ENCODE measurements around the gene PTPRG.

The PTPRG gene

GRCh38 chr3:61940236-61940635 lies 378.9 kb downstream of the PTPRG start:
- TF ChIP-seq MAX (IDR thresholded peaks at IDR 0.05) (no peak; the same call in 1 of the 2 replicates), EP300 (IDR thresholded peaks at IDR 0.05; ENCODE audit: borderline replicate concordance) (peak; percentile 56; the same call in 1 of the 2 replicates), TAF1 (IDR thresholded peaks at IDR 0.05; ENCODE audit: low read depth) (no peak), TCF12 (IDR thresholded peaks at IDR 0.05; ENCODE audit: low read depth) (peak; percentile 44; the same call in 1 of the 2 replicates), CREB1 (IDR thresholded peaks at IDR 0.05; ENCODE audit: low read depth) (no peak), NFIC (IDR thresholded peaks at IDR 0.05) (peak; percentile 88), TEAD4 (IDR thresholded peaks at IDR 0.05) (peak; percentile 48)

- TF ChIP-seq CREB1 (IDR thresholded peaks at IDR 0.05; ENCODE audit: low read depth), result no peak
- no peak for TF ChIP-seq TAF1 (IDR thresholded peaks at IDR 0.05; ENCODE audit: low read depth)
- no peak for TF ChIP-seq EP300 (IDR thresholded peaks at IDR 0.05; ENCODE audit: borderline replicate concordance)
- no peak for TF ChIP-seq FOXM1 (IDR thresholded peaks at IDR 0.05; ENCODE audit: borderline replicate concordance, low read depth)
- TF ChIP-seq USF1 (IDR thresholded peaks at IDR 0.05), result no peak
- TF ChIP-seq EGR1 (IDR thresholded peaks at IDR 0.05), result no peak
- no peak for TF ChIP-seq CEBPB (IDR thresholded peaks at IDR 0.05)
- TF ChIP-seq NFIC (IDR thresholded peaks at IDR 0.05), result no peak
- TF ChIP-seq TEAD4 (IDR thresholded peaks at IDR 0.05), result no peak
- no peak for TF ChIP-seq ZBTB7A (IDR thresholded peaks at IDR 0.05; ENCODE audit: low read depth)
- no peak for TF ChIP-seq MAX (IDR thresholded peaks at IDR 0.05)
- no peak for TF ChIP-seq REST (IDR thresholded peaks at IDR 0.05; ENCODE audit: low read depth)
- TF ChIP-seq TCF12 (IDR thresholded peaks at IDR 0.05; ENCODE audit: low read depth), result no peak
- TF ChIP-seq YY1 (IDR thresholded peaks at IDR 0.05; ENCODE audit: low read depth), result no peak
- no peak for TF ChIP-seq RAD21 (IDR thresholded peaks at IDR 0.05; ENCODE audit: low read depth)
These were observed 382.6 kb downstream of the PTPRG start for GRCh38 chr3:61943975-61944374.

GRCh38 chr3:61944726-61945125 lies 383.4 kb downstream of the PTPRG start:
- TF ChIP-seq ZBTB7A (IDR thresholded peaks at IDR 0.05; ENCODE audit: low read depth), result no peak
- TF ChIP-seq EP300 (IDR thresholded peaks at IDR 0.05; ENCODE audit: borderline replicate concordance), result no peak

- TF ChIP-seq TEAD4 (IDR thresholded peaks at IDR 0.05) (no peak), EGR1 (IDR thresholded peaks at IDR 0.05) (no peak), CREB1 (IDR thresholded peaks at IDR 0.05; ENCODE audit: low read depth) (no peak), TCF12 (IDR thresholded peaks at IDR 0.05; ENCODE audit: low read depth) (no peak), USF1 (IDR thresholded peaks at IDR 0.05) (no peak), CEBPB (IDR thresholded peaks at IDR 0.05) (no peak), EP300 (IDR thresholded peaks at IDR 0.05; ENCODE audit: borderline replicate concordance) (no peak), ZBTB7A (IDR thresholded peaks at IDR 0.05; ENCODE audit: low read depth) (no peak)
These were observed 384.3 kb downstream of the PTPRG start for GRCh38 chr3:61945657-61946056.

GRCh38 chr3:61946570-61947324 lies 385.4 kb downstream of the PTPRG start:
- TF ChIP-seq TCF12 (IDR thresholded peaks at IDR 0.05; ENCODE audit: low read depth) (no peak), RAD21 (IDR thresholded peaks at IDR 0.05; ENCODE audit: low read depth) (no peak), FOXM1 (IDR thresholded peaks at IDR 0.05; ENCODE audit: borderline replicate concordance, low read depth) (no peak), TAF1 (IDR thresholded peaks at IDR 0.05; ENCODE audit: low read depth) (no peak), EGR1 (IDR thresholded peaks at IDR 0.05) (no peak), TEAD4 (IDR thresholded peaks at IDR 0.05) (no peak), REST (IDR thresholded peaks at IDR 0.05; ENCODE audit: low read depth) (no peak), MAX (IDR thresholded peaks at IDR 0.05) (no peak), NFIC (IDR thresholded peaks at IDR 0.05) (no peak), CEBPB (IDR thresholded peaks at IDR 0.05) (no peak), ZBTB7A (IDR thresholded peaks at IDR 0.05; ENCODE audit: low read depth) (no peak)

- no peak for TF ChIP-seq NFIC (IDR thresholded peaks at IDR 0.05)
- TF ChIP-seq TEAD4 (IDR thresholded peaks at IDR 0.05), result no peak
- TF ChIP-seq USF1 (IDR thresholded peaks at IDR 0.05), result no peak
- TF ChIP-seq ZBTB7A (IDR thresholded peaks at IDR 0.05; ENCODE audit: low read depth), result no peak
- TF ChIP-seq TCF12 (IDR thresholded peaks at IDR 0.05; ENCODE audit: low read depth), result no peak
These were observed 386.1 kb downstream of the PTPRG start for GRCh38 chr3:61947456-61947855.
